GM21381 (cell line): Measurements from ENCODE around the gene QSOX1.
"Not testable (repeated sequence)": the region's sequence is repeated elsewhere in the genome, so short reads cannot be mapped to it uniquely, and the experiment has no call there.

Experiments
- ATAC-seq: cut with Tn5 transposase; IDR thresholded peaks from one replicate; pipeline ENCODE4 v1.9.1; 2021; ENCODE audit warnings: mild to moderate bottlenecking, moderate library complexity; ENCODE audit not compliant: unreplicated experiment

The QSOX1 gene, protein sequence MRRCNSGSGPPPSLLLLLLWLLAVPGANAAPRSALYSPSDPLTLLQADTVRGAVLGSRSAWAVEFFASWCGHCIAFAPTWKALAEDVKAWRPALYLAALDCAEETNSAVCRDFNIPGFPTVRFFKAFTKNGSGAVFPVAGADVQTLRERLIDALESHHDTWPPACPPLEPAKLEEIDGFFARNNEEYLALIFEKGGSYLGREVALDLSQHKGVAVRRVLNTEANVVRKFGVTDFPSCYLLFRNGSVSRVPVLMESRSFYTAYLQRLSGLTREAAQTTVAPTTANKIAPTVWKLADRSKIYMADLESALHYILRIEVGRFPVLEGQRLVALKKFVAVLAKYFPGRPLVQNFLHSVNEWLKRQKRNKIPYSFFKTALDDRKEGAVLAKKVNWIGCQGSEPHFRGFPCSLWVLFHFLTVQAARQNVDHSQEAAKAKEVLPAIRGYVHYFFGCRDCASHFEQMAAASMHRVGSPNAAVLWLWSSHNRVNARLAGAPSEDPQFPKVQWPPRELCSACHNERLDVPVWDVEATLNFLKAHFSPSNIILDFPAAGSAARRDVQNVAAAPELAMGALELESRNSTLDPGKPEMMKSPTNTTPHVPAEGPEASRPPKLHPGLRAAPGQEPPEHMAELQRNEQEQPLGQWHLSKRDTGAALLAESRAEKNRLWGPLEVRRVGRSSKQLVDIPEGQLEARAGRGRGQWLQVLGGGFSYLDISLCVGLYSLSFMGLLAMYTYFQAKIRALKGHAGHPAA

GRCh38 chr1:180154325-180155181, at the start of gene QSOX1:
TSS of gene QSOX1 (plus strand) at chr1:180154869. CDS start at chr1:180154908, 39 bp downstream.
- peak; percentile 92 for ATAC-seq

DNA sequence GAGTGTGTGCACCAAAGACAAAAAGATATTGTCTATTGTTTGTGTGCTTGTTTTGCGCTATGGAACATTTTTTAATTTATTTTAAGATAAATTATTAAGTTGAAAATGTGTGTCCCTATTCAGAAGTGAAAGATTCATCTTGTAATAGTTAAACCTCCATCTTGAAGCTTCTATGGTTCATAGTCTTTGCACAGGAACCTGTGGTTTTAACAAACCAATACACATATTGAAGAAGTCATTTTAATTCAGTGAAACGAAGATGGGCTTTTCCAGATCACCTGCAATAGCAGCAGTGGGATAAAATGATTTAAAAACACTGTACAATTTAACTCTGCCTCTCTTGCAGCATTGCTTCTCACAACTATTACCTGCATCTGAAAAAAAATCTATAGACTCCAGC, 42.6 kb upstream of the QSOX1 start:
- no peak for ATAC-seq

DNA sequence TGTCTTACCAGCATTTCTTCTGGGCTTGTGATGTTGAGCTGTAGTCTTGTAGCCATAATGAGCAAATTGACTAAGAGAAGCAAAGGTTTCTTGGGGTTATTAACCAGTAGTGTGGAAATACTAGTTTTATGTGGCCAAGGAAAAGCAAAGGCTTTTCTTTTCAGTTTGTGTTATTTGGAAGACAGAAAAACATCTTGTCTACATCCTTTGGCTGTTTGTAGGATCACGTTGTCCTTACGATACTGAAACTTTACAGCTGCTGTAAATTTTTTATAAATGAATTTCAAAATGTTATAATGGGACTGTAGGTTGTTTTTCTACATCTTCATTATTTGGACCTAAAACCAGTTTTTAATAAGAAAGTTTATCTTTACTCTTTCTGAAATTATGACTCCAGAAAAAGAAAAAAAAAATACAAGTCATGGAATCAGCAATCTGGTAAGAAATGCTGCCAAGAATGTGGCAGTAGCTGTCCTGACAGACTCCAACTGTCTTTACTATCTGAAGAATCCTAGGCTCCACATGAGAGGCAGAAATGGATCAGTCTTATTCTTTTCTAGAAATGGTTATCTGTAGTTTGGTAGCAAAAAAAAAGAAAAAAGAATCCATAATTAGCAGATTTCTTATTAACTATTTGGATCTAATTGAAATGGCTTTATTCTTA, 41.6 kb upstream of the QSOX1 start:
- no peak for ATAC-seq

DNA sequence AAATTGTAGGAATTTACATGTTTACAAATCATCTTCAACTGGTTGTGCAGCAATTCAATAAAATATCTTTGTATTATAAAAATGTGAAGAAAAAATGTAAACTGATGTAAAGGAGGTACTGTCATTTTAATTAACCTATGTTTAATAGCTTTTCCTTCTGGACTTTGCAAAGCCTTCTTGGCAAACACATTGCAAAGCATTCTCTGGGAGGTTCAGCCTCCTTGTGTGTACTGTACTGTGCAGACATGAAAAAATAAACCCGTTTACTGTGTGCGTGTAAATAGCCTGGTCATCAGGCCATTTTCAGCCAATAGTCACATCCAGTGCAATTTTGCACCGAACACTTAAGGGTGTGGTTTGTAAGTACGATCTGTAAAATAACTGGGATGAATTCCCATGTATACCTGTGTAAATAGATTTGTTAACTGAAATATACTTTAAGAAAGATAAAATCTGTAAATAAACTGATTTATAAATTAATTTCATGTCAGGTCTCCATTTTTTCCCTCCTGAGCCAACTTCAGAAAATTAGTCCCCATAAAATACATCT, 40.2 kb upstream of the QSOX1 start:
- ATAC-seq = no peak

DNA sequence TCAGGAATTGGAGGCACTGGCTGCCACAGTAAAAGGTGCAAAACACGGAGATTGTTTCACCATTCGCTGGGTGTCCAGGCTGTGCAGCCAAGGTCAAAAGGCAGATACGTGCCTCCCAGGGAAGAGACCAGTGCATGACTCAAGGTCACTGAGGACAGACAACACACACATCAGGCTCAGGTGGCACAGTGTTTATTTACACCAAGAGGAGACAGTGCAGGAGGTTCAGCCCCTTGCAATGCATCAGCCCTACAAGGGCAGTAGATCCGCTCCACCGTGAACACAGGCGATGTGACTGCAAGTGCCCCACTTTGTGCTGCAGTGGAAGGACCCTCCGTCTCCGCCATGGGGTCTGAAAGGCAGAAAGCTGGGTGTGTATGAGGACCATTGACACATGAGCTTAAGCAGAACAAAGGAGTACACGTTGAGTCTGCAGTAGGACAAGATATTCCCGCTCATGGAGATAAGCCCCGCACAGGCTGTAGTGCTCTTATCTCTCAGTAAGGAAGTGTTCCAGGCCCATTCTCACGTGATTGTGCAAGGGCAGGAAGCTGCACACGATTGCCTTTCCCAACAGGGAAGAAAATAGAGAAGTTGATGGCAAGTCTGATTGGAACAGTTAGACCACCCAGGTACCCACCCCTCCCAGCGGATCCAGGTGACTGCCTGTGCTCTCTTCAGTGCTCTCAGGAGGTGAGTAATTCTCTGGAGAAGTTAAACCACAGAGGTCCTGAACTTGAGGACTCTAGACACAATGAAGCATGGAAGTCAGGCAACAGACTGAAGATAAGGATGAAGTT, 37.5 kb upstream of the QSOX1 start:
- no peak for ATAC-seq

DNA sequence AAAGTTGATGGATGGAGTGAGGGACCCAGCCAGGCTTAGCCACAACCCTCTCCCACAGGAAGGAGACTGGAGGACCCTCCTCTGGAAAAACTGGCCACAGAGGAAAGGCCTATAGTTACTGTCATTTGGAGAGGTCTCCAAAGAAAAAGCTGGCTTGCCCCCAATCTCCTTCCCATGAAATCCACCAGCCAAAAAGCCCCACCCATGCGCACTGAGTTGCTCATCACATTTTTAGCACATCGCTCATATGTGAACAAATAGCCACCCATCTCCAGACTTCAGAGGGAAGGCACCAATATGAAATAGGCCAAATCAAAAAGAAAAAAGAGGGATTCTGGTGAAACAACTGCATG, 36.9 kb upstream of the QSOX1 start:
- ATAC-seq = no peak

GRCh38 chr1:180119837-180120236, 34.8 kb upstream of the QSOX1 start:
- no peak for ATAC-seq

GRCh38 chr1:180123463-180123936, 31.2 kb upstream of the QSOX1 start:
- no peak for ATAC-seq

- no peak for ATAC-seq
These were observed 24.0 kb upstream of the QSOX1 start for GRCh38 chr1:180130651-180131050.

- ATAC-seq = no peak
These were observed 23.2 kb upstream of the QSOX1 start for GRCh38 chr1:180131510-180131909.

DNA sequence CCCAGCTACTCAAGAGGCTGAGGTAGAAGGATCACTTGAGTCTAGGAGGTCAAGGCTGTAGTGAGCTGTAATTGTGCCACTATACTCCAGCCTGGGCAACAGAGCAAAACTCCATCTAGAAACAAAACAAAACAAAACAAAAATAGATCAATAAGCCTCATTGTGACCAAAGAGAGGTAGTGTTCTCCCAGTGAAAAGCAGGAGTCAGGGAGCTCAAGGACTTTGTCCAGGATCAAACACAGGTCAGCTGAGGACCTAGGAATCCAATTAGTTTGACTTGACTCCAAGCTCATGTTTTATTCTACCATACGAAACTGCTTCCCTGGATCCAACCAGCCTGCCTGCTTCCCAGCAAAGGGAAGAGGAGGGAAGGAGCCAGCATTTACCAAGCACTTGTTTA, 21.5 kb upstream of the QSOX1 start:
- no peak for ATAC-seq

GRCh38 chr1:180133688-180134087, 21.0 kb upstream of the QSOX1 start:
- ATAC-seq = not testable (repeated sequence)

DNA sequence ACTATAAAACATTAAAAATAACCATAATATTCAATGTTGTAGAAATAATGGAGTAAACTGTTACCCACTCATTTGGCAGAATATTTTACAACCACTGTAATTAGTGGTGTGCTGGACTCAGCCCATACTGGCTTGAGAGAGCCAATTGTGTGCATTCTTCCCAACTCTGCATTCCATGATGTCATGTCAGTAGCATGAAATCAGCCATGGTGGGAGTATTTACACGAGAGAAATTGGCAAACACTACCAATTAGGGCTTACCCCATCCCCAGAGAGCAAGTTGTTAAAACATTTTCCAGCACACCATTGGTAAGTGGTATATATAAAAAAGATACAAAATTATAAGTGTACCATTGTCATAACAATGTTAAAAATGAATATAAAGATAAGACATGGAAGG, 19.1 kb upstream of the QSOX1 start:
- no peak for ATAC-seq

DNA sequence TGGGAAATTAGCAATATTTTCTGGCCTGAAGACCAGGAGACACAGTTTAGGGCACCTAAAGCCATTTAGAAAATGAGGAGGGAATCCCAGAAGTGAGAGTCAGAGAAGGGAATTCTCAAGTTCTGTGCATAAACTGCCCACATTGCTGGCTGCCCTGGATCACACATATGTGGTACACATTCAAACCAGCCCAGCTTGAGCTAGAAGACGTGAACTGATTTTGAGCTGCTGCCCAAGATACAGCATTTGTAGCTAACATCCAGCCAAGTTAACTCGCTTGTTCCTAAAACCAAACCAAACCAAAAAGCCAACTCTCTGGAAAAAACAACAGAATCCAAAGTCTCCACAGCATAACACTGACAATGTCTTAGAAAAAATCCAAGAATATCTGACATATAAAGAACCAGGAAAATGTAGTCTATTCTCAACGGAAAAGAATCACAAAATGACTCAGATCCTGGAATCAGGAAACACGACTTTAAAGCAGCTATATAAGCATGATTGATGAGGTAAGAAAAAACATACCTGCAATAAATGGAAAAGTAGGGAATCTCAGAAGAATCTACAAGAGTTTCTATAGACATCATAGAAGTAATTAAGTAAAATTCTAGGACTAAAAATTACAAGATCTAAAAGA, 18.2 kb upstream of the QSOX1 start:
- ATAC-seq = no peak

DNA sequence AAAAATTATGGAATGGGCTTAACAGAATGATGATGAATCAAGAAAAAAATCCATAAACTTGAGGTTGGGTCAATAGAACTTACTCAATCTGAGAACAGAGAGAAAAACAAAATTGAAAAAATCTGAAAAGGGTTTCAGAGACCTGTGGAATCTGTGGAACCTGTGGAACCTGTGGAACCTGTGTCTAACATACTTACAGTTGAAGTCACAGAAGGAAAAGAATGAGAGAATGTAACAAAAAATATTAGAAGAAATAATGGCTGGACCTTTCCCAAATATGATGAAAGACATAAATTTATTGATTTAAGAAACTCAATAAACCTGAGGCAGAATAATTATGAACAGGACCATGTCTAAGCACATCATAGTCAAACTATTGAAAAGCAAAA, 17.7 kb upstream of the QSOX1 start:
- no peak for ATAC-seq

DNA sequence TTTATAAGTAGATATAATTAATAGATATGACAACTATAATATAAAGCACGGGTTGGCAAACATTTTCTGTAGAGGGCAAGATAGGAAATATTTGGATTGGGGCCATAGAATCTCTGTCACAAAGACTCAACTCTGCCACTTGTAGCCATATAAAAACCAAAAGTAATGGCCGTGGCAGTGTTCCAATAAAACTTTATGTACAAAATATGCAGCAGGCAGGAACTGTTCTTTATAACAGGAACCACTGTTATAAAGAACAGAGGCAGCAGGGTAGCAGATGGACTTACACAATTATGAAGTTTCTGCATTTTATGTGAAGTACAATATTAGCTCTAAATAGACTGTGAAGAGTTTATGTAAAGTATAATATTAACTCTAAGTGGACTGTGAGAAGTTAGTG, 16.9 kb upstream of the QSOX1 start:
- no peak for ATAC-seq

DNA sequence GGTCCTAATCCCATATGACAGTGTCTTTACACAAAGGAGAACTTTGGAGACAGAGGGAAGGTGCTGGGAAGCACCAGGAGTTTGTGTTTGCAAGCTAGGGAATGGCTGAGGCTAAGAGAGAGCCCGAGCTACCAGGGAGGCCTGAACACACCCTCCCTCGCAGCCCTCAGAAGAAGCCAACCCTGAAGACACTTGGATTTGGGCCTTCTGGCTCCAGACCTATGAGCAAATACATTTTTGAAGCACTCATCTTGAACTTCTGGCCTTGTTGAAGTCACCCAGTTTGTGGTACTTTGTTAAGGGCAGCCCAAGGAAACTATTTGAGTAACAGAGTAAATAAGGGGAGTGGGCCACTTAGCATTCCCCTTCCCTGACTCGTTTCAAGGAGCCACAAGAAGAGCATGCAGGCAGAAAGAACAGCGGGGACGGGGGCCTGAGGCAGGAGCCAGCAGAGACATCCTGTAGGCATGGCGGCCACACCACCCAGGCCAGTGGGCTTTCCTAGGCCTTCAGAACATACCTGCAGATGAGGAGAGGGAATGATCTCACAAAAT, 13.2 kb upstream of the QSOX1 start:
- no peak for ATAC-seq

- no peak for ATAC-seq
These were observed 11.3 kb upstream of the QSOX1 start for GRCh38 chr1:180143359-180143758.
